IPS-18a (cell line): ENCODE measurements around the gene WDFY4.

Experiments
- H3K27ac ChIP-seq: one replicate; pipeline ENCODE4 v1.5.1; 2013; ENCODE audit warnings: low read length
- H3K27me3 ChIP-seq: one replicate; pipeline ENCODE4 v1.6.1; 2013; ENCODE audit warnings: mild to moderate bottlenecking, low read length; ENCODE audit not compliant: control insufficient read depth, insufficient read depth
- H3K36me3 ChIP-seq: one replicate; pipeline ENCODE4 v1.6.1; 2013; ENCODE audit warnings: low read depth, low read length; ENCODE audit not compliant: control insufficient read depth
- H3K4me1 ChIP-seq: one replicate; pipeline ENCODE4 v1.6.1; 2013; ENCODE audit warnings: low read depth, low read length; ENCODE audit not compliant: control insufficient read depth
- H3K4me3 ChIP-seq: one replicate; pipeline ENCODE4 v1.5.1; 2013; ENCODE audit warnings: low read length
- H3K9ac ChIP-seq: one replicate; pipeline ENCODE4 v1.6.1; 2013; ENCODE audit warnings: mild to moderate bottlenecking, low read length, moderate library complexity
- H3K9me3 ChIP-seq: one replicate; pipeline ENCODE4 v1.6.1; 2013; ENCODE audit warnings: low read depth, low read length; ENCODE audit not compliant: control insufficient read depth

Gene WDFY4

DNA sequence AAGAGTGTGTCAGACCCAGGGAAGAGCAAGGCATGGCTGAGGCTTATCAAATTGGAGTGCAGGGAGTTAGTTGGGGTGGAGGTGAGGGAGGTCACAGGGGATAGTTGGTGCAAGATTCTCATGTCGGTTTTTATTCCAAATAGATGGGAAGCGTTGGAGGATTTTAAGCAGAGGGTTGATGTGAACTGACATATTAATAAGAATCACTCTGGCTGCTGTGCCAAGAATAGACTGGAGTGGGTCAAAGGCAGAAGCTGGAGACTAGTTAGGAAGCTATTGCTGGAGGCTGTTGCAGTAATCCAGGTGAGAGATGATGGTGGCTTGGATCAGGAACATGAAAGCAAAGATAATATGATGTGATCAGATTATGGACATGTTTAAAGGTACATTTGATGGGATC is 218.5 kb downstream of the WDFY4 start:
- no peaks in the 10 kb centered on the region for H3K27me3 ChIP-seq
- no peaks in the 10 kb centered on the region for H3K36me3 ChIP-seq
- no peaks in the 10 kb centered on the region for H3K9me3 ChIP-seq
- no peaks in the 10 kb centered on the region for H3K4me1 ChIP-seq
- H3K27ac ChIP-seq = no peak overlapping the region
- H3K9ac ChIP-seq = no peak overlapping the region
- no peak overlapping the region for H3K4me3 ChIP-seq

GRCh38 chr10:48904861-48905260 is 220.2 kb downstream of the WDFY4 start:
- no peaks in the 10 kb centered on the region for H3K27me3 ChIP-seq
- no peak overlapping the region for H3K27ac ChIP-seq
- H3K4me3 ChIP-seq = no peak overlapping the region
- no peak overlapping the region for H3K9ac ChIP-seq
- H3K9me3 ChIP-seq = no peaks in the 10 kb centered on the region
- H3K4me1 ChIP-seq = no peaks in the 10 kb centered on the region
- no peaks in the 10 kb centered on the region for H3K36me3 ChIP-seq

DNA sequence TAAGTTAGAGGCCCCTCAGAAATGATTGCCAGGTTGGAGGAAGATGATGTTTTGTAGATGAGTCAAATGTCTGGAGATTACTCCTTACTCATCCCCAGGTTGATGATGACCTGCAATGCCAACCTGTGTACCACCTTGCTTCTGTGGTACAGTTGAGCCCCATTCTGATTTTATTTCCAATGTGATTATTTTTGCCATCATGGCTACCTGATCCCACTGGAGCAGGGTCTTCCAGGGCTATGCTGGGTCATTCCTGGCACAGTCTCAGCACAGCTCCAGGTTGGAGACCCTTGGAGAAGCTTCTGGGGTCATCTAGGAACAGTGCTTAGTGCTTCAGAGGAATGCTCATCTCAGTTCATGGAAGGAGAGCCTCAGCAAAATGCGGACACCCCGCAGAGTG is 220.6 kb downstream of the WDFY4 start:
- H3K27ac ChIP-seq = no peak overlapping the region
- H3K4me1 ChIP-seq = no peaks in the 10 kb centered on the region
- H3K27me3 ChIP-seq = no peaks in the 10 kb centered on the region
- no peaks in the 10 kb centered on the region for H3K9me3 ChIP-seq
- H3K36me3 ChIP-seq = no peaks in the 10 kb centered on the region
- no peak overlapping the region for H3K4me3 ChIP-seq
- no peak overlapping the region for H3K9ac ChIP-seq

- no peaks in the 10 kb centered on the region for H3K36me3 ChIP-seq
- no peaks in the 10 kb centered on the region for H3K4me1 ChIP-seq
- H3K9ac ChIP-seq = no peak overlapping the region
- H3K27me3 ChIP-seq = no peaks in the 10 kb centered on the region
- H3K4me3 ChIP-seq = no peak overlapping the region
- no peak overlapping the region for H3K27ac ChIP-seq
- H3K9me3 ChIP-seq = no peaks in the 10 kb centered on the region
These were observed 222.2 kb downstream of the WDFY4 start for GRCh38 chr10:48906841-48907240.

DNA sequence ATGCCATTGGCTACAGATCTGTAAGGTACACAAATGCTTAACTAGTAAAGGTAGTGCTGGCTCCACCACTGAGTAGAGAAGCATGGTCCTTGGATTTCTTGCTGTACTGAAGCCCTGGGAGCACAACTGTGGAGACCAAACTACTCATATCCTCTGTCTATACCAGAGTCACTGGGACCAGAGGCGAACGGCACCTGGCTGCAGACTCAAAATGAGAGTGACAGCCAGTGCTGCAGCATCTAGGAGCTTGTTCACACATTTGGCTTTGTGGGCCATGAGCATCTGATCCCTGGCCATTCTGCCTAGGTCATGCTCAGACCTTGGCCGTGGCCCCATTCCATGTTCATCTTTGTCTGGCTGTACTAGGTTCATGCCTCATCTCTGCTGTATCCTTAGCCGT is 223.1 kb downstream of the WDFY4 start:
- H3K36me3 ChIP-seq = no peaks in the 10 kb centered on the region

DNA sequence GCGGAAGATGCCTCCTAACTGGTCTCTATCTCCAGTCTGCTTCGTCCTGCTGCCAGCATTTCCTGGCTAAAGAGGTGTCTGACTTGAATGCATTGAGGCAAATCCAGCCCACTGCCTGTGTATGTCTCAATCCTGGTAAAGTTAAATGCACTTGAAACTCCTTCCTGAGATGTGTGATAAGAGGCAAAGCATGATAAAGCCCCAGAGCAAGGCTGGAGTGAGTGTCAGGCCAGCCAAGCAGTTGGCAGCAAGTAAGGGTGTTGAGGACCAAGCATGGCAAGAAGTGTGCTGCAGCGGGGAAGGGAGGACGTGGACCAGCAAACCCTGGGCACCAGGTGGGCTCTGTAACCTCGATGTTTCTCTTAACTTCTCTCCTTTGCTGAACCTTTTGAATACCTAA is 225.9 kb downstream of the WDFY4 start:
- H3K36me3 ChIP-seq = no peaks in the 10 kb centered on the region
- no peak overlapping the region for H3K4me3 ChIP-seq
- H3K9me3 ChIP-seq = no peaks in the 10 kb centered on the region
- no peaks in the 10 kb centered on the region for H3K27me3 ChIP-seq
- no peak overlapping the region for H3K27ac ChIP-seq
- no peak overlapping the region for H3K9ac ChIP-seq
- no peaks in the 10 kb centered on the region for H3K4me1 ChIP-seq

More for the DNA sequence above, 223.1 kb downstream of the WDFY4 start:
- Histone ChIP-seq H3K4me3 (no peak overlapping the region), H3K27ac (no peak overlapping the region), H3K4me1 (no peaks in the 10 kb centered on the region), H3K9me3 (no peaks in the 10 kb centered on the region), H3K27me3 (no peaks in the 10 kb centered on the region), H3K9ac (no peak overlapping the region)

DNA sequence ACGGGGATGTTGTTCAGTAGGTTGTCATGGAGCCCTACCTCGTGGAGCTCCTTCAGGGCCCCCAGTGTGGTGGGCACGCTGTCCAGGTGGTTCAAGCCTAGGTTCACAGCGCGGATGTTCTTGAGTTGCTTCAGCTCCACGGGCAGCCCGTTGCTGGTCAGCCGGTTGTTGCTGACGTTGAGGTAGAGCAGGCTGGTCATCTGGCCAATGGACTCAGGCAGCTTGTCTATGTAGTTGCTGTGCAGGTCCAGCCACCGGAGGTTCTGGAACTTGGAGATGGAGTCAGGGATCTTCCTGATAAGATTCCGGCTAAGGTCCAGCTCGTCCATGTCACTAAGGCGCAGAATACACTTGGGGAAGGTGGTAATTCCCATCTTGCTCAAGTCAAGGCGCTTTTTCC is 229.0 kb downstream of the WDFY4 start:
- no peaks in the 10 kb centered on the region for H3K36me3 ChIP-seq
- no peak overlapping the region for H3K27ac ChIP-seq
- H3K4me1 ChIP-seq = no peaks in the 10 kb centered on the region
- H3K27me3 ChIP-seq = no peaks in the 10 kb centered on the region
- H3K9me3 ChIP-seq = no peaks in the 10 kb centered on the region
- H3K4me3 ChIP-seq = no peak overlapping the region
- H3K9ac ChIP-seq = no peak overlapping the region

DNA sequence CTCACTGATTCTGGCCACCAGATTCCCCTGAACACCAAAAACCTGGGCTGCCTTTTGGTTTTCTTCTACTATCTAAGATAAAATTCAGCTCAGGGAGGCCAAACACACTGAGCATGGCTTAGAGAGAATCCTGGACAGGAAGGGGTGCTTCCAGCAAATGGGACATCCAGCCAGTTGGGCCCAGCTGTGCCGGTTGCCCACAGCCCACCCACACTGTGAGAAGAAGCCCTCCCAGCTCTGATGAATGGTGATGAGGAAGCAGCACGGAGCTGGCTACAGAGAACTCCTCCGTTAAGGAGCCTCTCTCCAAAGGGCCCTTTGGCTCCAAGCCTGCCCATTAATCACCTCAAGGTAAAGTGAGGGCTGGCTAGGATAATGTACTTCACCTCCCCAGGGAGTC is 239.1 kb downstream of the WDFY4 start:
- Histone ChIP-seq H3K27ac (no peak overlapping the region), H3K4me1 (no peaks in the 10 kb centered on the region), H3K9ac (no peak overlapping the region), H3K4me3 (no peak overlapping the region), H3K27me3 (no peaks in the 10 kb centered on the region), H3K36me3 (no peaks in the 10 kb centered on the region), H3K9me3 (no peaks in the 10 kb centered on the region)

- Histone ChIP-seq H3K27me3 (no peaks in the 10 kb centered on the region), H3K9me3 (no peaks in the 10 kb centered on the region), H3K27ac (no peak overlapping the region), H3K9ac (no peak overlapping the region), H3K4me1 (no peaks in the 10 kb centered on the region), H3K4me3 (no peak overlapping the region), H3K36me3 (no peaks in the 10 kb centered on the region)
These were observed 240.3 kb downstream of the WDFY4 start for GRCh38 chr10:48924988-48925387.

DNA sequence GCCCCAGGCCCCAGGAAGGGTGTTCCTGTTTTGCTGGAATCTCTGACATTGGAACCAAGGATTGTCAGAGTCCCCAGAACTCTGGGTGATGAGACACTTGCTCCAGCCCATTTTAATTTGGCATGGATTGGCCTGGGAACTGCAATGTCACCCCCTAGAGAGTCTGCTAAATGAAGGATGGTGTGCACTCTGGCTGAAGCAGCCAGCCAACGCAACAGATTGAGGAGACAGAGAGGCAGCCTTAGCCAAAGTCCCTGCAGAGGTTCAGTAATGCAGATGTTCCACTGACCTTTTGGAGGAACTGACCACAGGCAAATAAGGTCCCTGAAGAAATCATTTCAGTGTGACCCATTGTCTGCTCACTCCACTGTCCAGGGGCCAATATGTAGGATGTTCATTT is 241.6 kb downstream of the WDFY4 start:
- Histone ChIP-seq H3K4me1 (no peaks in the 10 kb centered on the region), H3K4me3 (no peak overlapping the region), H3K9ac (no peak overlapping the region), H3K36me3 (no peaks in the 10 kb centered on the region), H3K9me3 (no peaks in the 10 kb centered on the region), H3K27me3 (no peaks in the 10 kb centered on the region), H3K27ac (no peak overlapping the region)

DNA sequence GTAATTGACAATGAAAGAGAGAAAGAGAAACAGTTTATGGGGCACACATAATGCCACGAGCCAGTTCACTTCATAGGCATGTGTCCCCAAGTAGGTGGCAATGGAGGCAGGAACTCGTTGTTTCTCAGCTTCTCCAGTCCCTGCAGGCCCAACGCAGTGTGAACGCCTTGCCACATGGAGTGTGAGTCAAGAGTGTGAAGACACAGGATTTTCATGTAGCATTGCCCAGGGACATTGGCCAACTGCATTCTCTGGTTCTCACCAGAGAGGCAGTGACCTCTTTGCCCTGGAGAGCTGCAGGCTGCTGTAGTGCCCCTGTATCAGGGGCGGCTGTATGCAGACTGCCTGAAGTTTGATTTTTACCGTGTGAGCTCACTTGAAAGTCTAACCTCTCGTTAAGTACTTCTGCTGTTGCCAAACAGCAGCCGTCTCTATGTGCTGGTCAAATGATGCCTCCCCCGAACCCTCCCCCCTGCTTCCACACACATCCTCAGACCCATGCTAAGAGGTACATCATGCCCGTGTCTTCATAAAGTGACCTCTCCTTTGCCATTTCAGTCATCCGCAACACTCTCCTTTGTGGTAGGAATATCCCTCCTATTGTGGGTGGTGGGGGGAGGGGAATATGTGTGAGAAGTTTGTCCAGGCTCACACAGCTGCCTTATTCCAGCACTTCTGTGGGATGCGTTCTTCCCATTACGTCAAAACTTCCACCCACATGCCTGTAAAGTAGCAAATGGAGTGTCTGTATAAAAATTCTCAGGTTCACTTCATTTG is 242.3 kb downstream of the WDFY4 start:
- H3K9me3 ChIP-seq = no peaks in the 10 kb centered on the region
- no peaks in the 10 kb centered on the region for H3K36me3 ChIP-seq
- H3K4me3 ChIP-seq = no peak overlapping the region
- no peaks in the 10 kb centered on the region for H3K27me3 ChIP-seq
- no peak overlapping the region for H3K27ac ChIP-seq
- H3K4me1 ChIP-seq = no peaks in the 10 kb centered on the region
- no peak overlapping the region for H3K9ac ChIP-seq

DNA sequence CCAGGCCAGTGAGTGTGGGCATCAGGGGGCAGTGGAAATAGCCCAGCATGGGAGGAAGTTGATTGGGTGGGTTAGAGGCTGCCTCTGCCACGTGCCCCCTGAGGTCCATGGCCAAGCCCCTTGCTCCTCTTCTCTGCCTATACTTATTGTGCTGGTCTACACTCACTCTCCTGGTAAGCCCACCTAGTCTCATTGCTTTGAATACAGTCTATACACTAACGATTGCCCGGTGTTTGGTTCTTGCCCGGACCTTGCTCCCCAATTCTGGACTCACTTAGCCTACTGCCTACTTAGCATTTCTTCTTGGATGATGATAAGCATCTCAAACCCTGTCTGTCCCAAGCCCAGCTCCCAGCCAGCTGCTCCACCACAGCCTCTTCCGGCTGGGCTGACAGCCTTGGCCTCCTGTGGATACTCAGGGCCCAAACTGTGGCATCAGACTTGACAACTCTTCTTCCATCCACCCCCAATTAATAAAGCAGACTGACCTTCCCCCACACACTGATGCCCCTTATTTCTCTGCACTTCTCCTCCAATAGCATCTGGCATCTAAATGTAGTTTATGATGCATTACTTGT is 244.8 kb downstream of the WDFY4 start:
- H3K27me3 ChIP-seq = no peaks in the 10 kb centered on the region
- no peaks in the 10 kb centered on the region for H3K36me3 ChIP-seq
- H3K4me3 ChIP-seq = no peak overlapping the region

More for the DNA sequence above, 244.8 kb downstream of the WDFY4 start:
- no peaks in the 10 kb centered on the region for H3K9me3 ChIP-seq
- no peak overlapping the region for H3K27ac ChIP-seq
- no peaks in the 10 kb centered on the region for H3K4me1 ChIP-seq
- H3K9ac ChIP-seq = no peak overlapping the region
